ENCODE data around the gene HELZ2.

Gene HELZ2

DNA sequence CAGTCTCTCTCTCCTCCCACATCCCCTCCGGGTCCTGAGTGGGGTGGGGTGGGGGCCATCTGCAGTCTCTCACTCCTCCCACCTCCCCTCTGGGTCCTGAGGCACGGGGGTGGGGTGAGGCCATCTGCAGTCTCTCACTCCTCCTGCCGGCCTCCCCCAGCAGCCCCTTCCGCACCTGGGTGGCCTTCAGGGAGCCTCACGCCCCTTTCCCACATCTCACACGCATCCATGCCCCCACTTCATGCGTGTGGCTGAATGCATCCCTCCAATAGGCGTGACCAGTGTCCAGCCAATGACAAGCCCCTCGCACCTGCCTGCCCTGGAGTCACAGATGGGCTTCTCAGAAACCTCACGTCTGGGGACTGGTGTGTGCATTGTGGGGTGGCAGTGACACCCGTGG, 25.5 kb downstream of the HELZ2 start:
- WGBS (ENCODE audit: insufficient coverage, insufficient read length): no CpG with 5 or more reads among the region's 11 CpGs
- H3K4me3 ChIP-seq (ENCODE audit: low read length): no peak overlapping the region
- H3K9me3 ChIP-seq (ENCODE audit: control insufficient read depth, insufficient read depth, low read length): no peaks in the 10 kb centered on the region
- no peak overlapping the region for H3K27ac ChIP-seq (ENCODE audit: low read length)
- no peaks in the 10 kb centered on the region for H3K27me3 ChIP-seq (ENCODE audit: control insufficient read depth, insufficient read depth, low read length)
- no peak for DNase-seq (ENCODE audit: low read depth, low spot score)
- peaks cover 10% of the 10 kb centered on the region for H3K4me1 ChIP-seq (ENCODE audit: control insufficient read depth, insufficient read depth, low read length)
- H3K36me3 ChIP-seq (ENCODE audit: control insufficient read depth, insufficient read depth, low read length): no peaks in the 10 kb centered on the region; the same call in 1 of the 2 replicates

- no peaks in the 10 kb centered on the region for H3K9me3 ChIP-seq (ENCODE audit: control insufficient read depth, insufficient read depth, low read length)
- H3K4me1 ChIP-seq (ENCODE audit: control insufficient read depth, insufficient read depth, low read length): peaks cover 10% of the 10 kb centered on the region
- WGBS (ENCODE audit: insufficient coverage, insufficient read length): no CpG with 5 or more reads among the region's 35 CpGs
- no peak for DNase-seq (ENCODE audit: low read depth, low spot score)
- H3K27ac ChIP-seq (ENCODE audit: low read length): no peak within 1 kb of the TSS
- no peaks in the 10 kb centered on the region for H3K27me3 ChIP-seq (ENCODE audit: control insufficient read depth, insufficient read depth, low read length)
- no peaks in the 10 kb centered on the region; the same call in 1 of the 2 replicates for H3K36me3 ChIP-seq (ENCODE audit: control insufficient read depth, insufficient read depth, low read length)
- no peak within 1 kb of the TSS for H3K4me3 ChIP-seq (ENCODE audit: low read length)
Observed at GRCh38 chr20:63547725-63548480, 26.1 kb downstream of the HELZ2 start, which contains the start of gene SRMS. SRMS (minus strand) TSS chr20:63547749; CDS start chr20:63547463, 286 bp downstream.

DNA sequence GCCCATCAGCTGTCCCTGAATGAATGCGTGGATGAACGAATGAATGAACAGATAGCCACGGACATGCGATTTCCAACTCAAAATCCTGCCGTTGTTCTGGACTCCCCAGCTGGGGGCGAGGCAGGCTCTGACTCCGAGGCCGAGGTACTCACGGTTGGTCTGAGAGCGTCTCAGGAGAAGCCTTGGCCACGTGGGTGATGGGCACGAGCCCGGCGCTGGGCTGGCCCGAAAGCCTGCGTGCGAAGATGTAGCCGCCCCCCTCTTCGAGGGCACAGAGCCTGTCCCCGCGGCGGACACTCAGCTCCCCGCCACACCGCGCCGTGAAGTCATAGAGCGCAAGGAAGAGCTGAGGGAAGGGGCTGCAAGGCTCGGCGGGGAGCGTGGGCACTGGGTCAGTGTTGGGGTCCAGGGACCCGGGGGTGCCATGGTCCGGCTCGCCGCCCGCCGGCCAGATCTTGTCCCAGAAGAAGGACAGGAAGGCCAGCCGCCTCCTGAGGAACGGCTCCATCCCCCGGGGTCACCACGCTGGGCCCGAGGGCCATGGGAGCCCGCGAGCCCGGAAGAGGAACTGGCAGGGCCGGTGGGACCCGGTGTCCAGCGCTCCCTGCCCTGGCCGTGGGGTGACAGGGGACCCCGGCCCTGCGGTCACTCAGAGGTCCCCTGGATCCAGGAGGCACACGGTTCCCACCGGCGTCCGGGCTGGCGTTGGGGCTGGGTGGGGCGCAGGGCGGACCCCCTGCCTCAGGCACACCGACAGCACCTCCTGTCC, 26.9 kb downstream of the HELZ2 start:
- WGBS (ENCODE audit: insufficient coverage, insufficient read length): no CpG with 5 or more reads among the region's 58 CpGs
- Histone ChIP-seq H3K9me3 (ENCODE audit: control insufficient read depth, insufficient read depth, low read length) (no peaks in the 10 kb centered on the region), H3K4me1 (ENCODE audit: control insufficient read depth, insufficient read depth, low read length) (peaks cover 7% of the 10 kb centered on the region), H3K27ac (ENCODE audit: low read length) (no peak overlapping the region), H3K27me3 (ENCODE audit: control insufficient read depth, insufficient read depth, low read length) (no peaks in the 10 kb centered on the region), H3K4me3 (ENCODE audit: low read length) (no peak overlapping the region), H3K36me3 (ENCODE audit: control insufficient read depth, insufficient read depth, low read length) (no peaks in the 10 kb centered on the region; the same call in 1 of the 2 replicates)
- no peak for DNase-seq (ENCODE audit: low read depth, low spot score)

GRCh38 chr20:63546256-63546955, 27.6 kb downstream of the HELZ2 start:
- Histone ChIP-seq H3K9me3 (ENCODE audit: control insufficient read depth, insufficient read depth, low read length) (no peaks in the 10 kb centered on the region), H3K27me3 (ENCODE audit: control insufficient read depth, insufficient read depth, low read length) (no peaks in the 10 kb centered on the region), H3K36me3 (ENCODE audit: control insufficient read depth, insufficient read depth, low read length) (no peaks in the 10 kb centered on the region; the same call in 1 of the 2 replicates), H3K4me3 (ENCODE audit: low read length) (no peak overlapping the region), H3K27ac (ENCODE audit: low read length) (no peak overlapping the region), H3K4me1 (ENCODE audit: control insufficient read depth, insufficient read depth, low read length) (peaks cover 6% of the 10 kb centered on the region)
- WGBS (ENCODE audit: insufficient coverage, insufficient read length): no CpG with 5 or more reads among the region's 20 CpGs
- DNase-seq (ENCODE audit: low read depth, low spot score): no peak

- Histone ChIP-seq H3K4me3 (ENCODE audit: low read length) (no peak overlapping the region), H3K4me1 (ENCODE audit: control insufficient read depth, insufficient read depth, low read length) (peaks cover 6% of the 10 kb centered on the region), H3K27ac (ENCODE audit: low read length) (no peak overlapping the region), H3K36me3 (ENCODE audit: control insufficient read depth, insufficient read depth, low read length) (no peaks in the 10 kb centered on the region; the same call in 1 of the 2 replicates), H3K27me3 (ENCODE audit: control insufficient read depth, insufficient read depth, low read length) (no peaks in the 10 kb centered on the region), H3K9me3 (ENCODE audit: control insufficient read depth, insufficient read depth, low read length) (no peaks in the 10 kb centered on the region)
- DNase-seq (ENCODE audit: low read depth, low spot score): no peak
- no CpG with 5 or more reads among the region's 6 CpGs for WGBS (ENCODE audit: insufficient coverage, insufficient read length)
Observed at GRCh38 chr20:63545814-63546213, 28.2 kb downstream of the HELZ2 start.

DNA sequence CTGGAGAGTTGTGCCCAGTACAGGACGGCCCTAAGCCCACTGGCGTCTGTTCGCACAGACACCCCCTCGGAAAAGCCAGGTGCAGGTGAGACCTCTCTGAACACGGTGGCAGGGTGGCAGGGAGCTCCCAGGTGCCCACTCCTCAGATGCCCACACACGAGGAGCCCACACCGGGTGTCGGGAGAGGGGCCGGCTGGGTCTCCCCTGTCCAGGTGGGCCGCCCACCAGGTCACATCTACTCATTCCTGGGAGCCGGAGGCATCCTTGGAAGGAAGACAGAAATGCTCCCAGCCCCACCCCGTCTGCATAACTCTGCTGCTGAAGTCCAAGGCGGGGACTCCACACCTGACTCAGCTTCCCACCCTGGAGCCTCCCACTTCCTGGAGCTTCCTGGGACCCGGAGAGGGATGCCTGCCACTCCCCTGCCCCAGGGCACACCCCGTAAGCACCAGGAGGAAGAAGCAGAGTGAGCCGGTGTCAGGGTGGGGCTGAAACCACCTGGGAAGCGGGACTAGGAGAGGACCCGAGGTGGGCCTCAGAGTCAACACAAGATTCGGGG, 29.0 kb downstream of the HELZ2 start:
- no peak overlapping the region for H3K27ac ChIP-seq (ENCODE audit: low read length)
- H3K4me1 ChIP-seq (ENCODE audit: control insufficient read depth, insufficient read depth, low read length): peaks cover 6% of the 10 kb centered on the region
- WGBS (ENCODE audit: insufficient coverage, insufficient read length): no CpG with 5 or more reads among the region's 19 CpGs
- H3K4me3 ChIP-seq (ENCODE audit: low read length): no peak overlapping the region
- H3K27me3 ChIP-seq (ENCODE audit: control insufficient read depth, insufficient read depth, low read length): no peaks in the 10 kb centered on the region
- no peaks in the 10 kb centered on the region; the same call in 1 of the 2 replicates for H3K36me3 ChIP-seq (ENCODE audit: control insufficient read depth, insufficient read depth, low read length)
- DNase-seq (ENCODE audit: low read depth, low spot score): no peak
- no peaks in the 10 kb centered on the region for H3K9me3 ChIP-seq (ENCODE audit: control insufficient read depth, insufficient read depth, low read length)

DNA sequence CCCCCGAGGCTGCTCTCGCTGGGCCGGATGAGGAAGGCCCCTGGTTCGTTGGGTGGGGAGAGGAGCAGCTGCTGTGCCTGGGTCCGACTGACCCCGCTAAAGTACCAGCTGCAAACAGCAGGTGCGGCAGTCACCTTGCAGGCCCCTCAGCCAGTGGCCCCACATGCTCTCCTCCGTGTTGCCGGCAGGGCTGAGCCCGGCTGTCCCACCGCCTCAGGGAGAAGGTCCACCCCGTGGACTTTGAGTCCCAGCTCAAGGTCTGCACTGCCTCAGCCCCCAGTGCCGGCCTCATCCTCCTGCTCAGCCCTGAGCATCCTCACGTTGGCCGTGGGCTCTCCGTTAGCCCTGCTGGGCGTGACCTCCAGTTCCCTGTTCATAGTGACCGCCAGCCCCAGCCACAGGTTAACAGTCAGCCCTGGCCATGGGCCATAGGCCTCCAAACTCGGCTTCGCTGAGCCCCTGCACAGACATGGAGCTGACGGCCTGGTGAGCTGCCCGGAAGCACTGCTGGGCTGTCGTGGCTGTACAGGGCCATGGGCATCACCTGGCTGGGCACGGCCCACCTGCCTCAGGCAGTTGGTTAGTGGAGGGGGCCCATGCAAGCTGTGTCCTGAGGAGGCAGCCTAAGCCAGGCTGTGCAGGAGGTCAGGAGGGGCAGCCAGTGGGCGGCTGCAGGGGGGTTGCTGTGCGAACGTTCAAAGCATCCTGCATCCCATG, 29.6 kb downstream of the HELZ2 start:
- H3K27me3 ChIP-seq (ENCODE audit: control insufficient read depth, insufficient read depth, low read length): no peaks in the 10 kb centered on the region
- H3K4me3 ChIP-seq (ENCODE audit: low read length): no peak overlapping the region
- H3K27ac ChIP-seq (ENCODE audit: low read length): no peak overlapping the region
- no peak for DNase-seq (ENCODE audit: low read depth, low spot score)
- H3K9me3 ChIP-seq (ENCODE audit: control insufficient read depth, insufficient read depth, low read length): no peaks in the 10 kb centered on the region
- no CpG with 5 or more reads among the region's 27 CpGs for WGBS (ENCODE audit: insufficient coverage, insufficient read length)
- peaks cover 6% of the 10 kb centered on the region for H3K4me1 ChIP-seq (ENCODE audit: control insufficient read depth, insufficient read depth, low read length)
- no peaks in the 10 kb centered on the region; the same call in 1 of the 2 replicates for H3K36me3 ChIP-seq (ENCODE audit: control insufficient read depth, insufficient read depth, low read length)

GRCh38 chr20:63543733-63544132, 30.3 kb downstream of the HELZ2 start:
- H3K9me3 ChIP-seq (ENCODE audit: control insufficient read depth, insufficient read depth, low read length): no peaks in the 10 kb centered on the region
- H3K27me3 ChIP-seq (ENCODE audit: control insufficient read depth, insufficient read depth, low read length): no peaks in the 10 kb centered on the region
- 98% methylated on average over 4 of the region's 6 CpGs for WGBS (ENCODE audit: insufficient coverage, insufficient read length)
- H3K27ac ChIP-seq (ENCODE audit: low read length): no peak overlapping the region
- H3K36me3 ChIP-seq (ENCODE audit: control insufficient read depth, insufficient read depth, low read length): no peaks in the 10 kb centered on the region; the same call in 1 of the 2 replicates
- H3K4me3 ChIP-seq (ENCODE audit: low read length): no peak overlapping the region
- peaks cover 5% of the 10 kb centered on the region for H3K4me1 ChIP-seq (ENCODE audit: control insufficient read depth, insufficient read depth, low read length)
- DNase-seq (ENCODE audit: low read depth, low spot score): no peak

DNA sequence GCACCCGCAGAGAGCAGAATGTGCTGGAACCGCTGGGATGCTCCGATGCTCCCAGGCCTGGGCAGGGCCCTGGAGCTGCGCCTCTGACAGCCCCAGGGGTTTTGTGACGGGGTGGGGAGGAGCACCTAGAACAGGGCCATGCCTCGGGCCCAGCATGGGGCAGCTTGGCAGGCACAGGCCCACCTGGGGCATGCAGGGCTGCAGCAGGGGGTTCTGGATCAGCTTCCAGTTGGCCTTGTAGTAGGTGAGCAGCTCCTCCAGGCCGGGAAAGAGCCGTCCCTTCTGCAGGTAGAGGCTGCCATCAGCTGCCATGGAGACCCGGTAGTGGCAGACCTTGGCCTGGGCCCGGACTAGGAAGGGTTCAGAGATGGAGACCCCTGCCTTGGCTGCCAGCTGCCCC, 30.9 kb downstream of the HELZ2 start:
- Histone ChIP-seq H3K36me3 (ENCODE audit: control insufficient read depth, insufficient read depth, low read length) (no peaks in the 10 kb centered on the region; the same call in 1 of the 2 replicates), H3K27me3 (ENCODE audit: control insufficient read depth, insufficient read depth, low read length) (no peaks in the 10 kb centered on the region), H3K4me3 (ENCODE audit: low read length) (no peak overlapping the region), H3K4me1 (ENCODE audit: control insufficient read depth, insufficient read depth, low read length) (peaks cover 2% of the 10 kb centered on the region), H3K9me3 (ENCODE audit: control insufficient read depth, insufficient read depth, low read length) (no peaks in the 10 kb centered on the region), H3K27ac (ENCODE audit: low read length) (no peak overlapping the region)
- no peak for DNase-seq (ENCODE audit: low read depth, low spot score)
- no CpG with 5 or more reads among the region's 10 CpGs for WGBS (ENCODE audit: insufficient coverage, insufficient read length)
